NCI-H524 treated with DMSO at 0.1 percent for 48 hours (cell line): Measurements from ENCODE around the gene COPZ1.
"Not testable (repeated sequence)": the region's sequence is repeated elsewhere in the genome, so short reads cannot be mapped to it uniquely, and the experiment has no call there.

ENCODE experiments used
- DNase-seq: peaks from one replicate; lab custom pipeline; 2025; lab: John Stamatoyannopoulos, UW

The COPZ1 gene

GRCh38 chr12:54294152-54294952 is 30.6 kb upstream of the COPZ1 start:
- no peak for DNase-seq

GRCh38 chr12:54294953-54295566 is 29.9 kb upstream of the COPZ1 start:
- DNase-seq, result no peak

- no peak for DNase-seq
Observed at GRCh38 chr12:54296393-54297099, 28.4 kb upstream of the COPZ1 start.

GRCh38 chr12:54298904-54299303 is 26.0 kb upstream of the COPZ1 start:
- DNase-seq, result no peak

- no peak for DNase-seq
Observed at GRCh38 chr12:54299515-54300224, 25.3 kb upstream of the COPZ1 start.

- DNase-seq, result no peak
Observed at GRCh38 chr12:54300225-54300731, 24.7 kb upstream of the COPZ1 start.

- DNase-seq, result no peak
Observed at GRCh38 chr12:54300732-54301427, 24.1 kb upstream of the COPZ1 start, which contains the start of gene NFE2. Gene NFE2 (minus strand): TSS chr12:54301015. CDS start chr12:54295248, 5,767 bp downstream.

- DNase-seq, result no peak
Observed at GRCh38 chr12:54301428-54302048, 23.4 kb upstream of the COPZ1 start.

GRCh38 chr12:54303640-54304039 is 21.3 kb upstream of the COPZ1 start:
- no peak for DNase-seq

GRCh38 chr12:54304187-54304810 is 20.6 kb upstream of the COPZ1 start:
- no peak for DNase-seq

GRCh38 chr12:54306925-54307741 is 17.8 kb upstream of the COPZ1 start:
- no peak for DNase-seq

- DNase-seq, result no peak
Observed at GRCh38 chr12:54311051-54311450, 13.9 kb upstream of the COPZ1 start.

- DNase-seq, result not testable (repeated sequence)
Observed at GRCh38 chr12:54312309-54312708, 12.6 kb upstream of the COPZ1 start.

GRCh38 chr12:54321363-54321762 is 3.6 kb upstream of the COPZ1 start:
- DNase-seq, result no peak

GRCh38 chr12:54325442-54326109 is 645 bp downstream of the COPZ1 start:
- not testable (repeated sequence) for DNase-seq

GRCh38 chr12:54328595-54329337 is 3.8 kb downstream of the COPZ1 start:
- no peak for DNase-seq

GRCh38 chr12:54329759-54330158 is 4.8 kb downstream of the COPZ1 start:
- DNase-seq, result no peak

- no peak for DNase-seq
Observed at GRCh38 chr12:54330442-54330841, 5.5 kb downstream of the COPZ1 start.
